ENCODE results near the gene NEK8.
A peak's percentile ranks its signal among the peaks of the same experiment; 100 is the strongest.

The NEK8 gene

DNA sequence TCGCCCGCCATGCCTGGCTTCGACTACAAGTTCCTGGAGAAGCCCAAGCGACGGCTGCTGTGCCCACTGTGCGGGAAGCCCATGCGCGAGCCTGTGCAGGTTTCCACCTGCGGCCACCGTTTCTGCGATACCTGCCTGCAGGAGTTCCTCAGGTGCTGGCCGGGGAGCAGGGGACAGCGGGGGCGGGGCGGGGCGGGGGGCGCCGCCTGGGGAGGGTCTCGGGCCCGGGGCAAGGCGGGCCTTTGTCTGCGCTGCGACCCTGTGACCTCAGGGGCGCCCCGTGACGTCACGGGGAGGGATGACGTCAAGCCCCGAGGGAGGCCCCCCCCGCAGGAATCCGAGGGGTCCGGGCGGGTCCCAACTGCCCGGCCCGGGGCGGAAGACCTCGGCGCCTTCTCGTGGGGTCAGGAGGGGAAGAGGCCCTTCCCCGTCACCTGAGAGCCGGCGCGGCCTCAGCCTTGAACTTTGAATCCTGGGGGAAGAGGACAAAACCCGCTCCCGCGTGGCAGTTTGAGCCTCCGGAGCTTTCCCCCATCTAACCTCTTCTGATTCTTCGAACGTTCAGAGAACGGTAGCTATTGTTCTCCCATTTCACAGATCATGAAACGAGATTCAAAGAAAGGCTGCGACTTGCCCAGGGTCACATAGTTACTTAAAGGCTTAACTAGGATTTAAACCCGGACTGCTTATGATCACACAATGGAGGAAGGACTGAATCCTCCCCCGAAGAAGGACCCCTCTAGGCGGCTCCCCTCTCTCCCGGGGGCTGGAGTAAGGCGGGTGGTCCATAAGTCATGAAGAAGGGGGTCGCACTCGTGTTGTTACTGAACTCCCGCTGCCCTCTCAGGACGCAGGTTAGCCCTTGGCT lies 15.8 kb downstream of the NEK8 start:
- peak in 1 of 2 donors; percentile 65 for DNase-seq (ENCODE audit: low read depth in 1 of 2, low spot score in 1 of 2)

GRCh38 chr17:28744972-28745785 lies 16.6 kb downstream of the NEK8 start:
- no peak for DNase-seq (ENCODE audit: low read depth in 1 of 2, low spot score in 1 of 2)

GRCh38 chr17:28745786-28746411 lies 17.3 kb downstream of the NEK8 start:
- no peak for DNase-seq (ENCODE audit: low read depth in 1 of 2, low spot score in 1 of 2)

- DNase-seq (ENCODE audit: low read depth in 1 of 2, low spot score in 1 of 2): no peak
Observed at GRCh38 chr17:28746611-28747050, 18.0 kb downstream of the NEK8 start.

- no peak for DNase-seq (ENCODE audit: low read depth in 1 of 2, low spot score in 1 of 2)
Observed at GRCh38 chr17:28747051-28747691, 18.6 kb downstream of the NEK8 start.

DNA sequence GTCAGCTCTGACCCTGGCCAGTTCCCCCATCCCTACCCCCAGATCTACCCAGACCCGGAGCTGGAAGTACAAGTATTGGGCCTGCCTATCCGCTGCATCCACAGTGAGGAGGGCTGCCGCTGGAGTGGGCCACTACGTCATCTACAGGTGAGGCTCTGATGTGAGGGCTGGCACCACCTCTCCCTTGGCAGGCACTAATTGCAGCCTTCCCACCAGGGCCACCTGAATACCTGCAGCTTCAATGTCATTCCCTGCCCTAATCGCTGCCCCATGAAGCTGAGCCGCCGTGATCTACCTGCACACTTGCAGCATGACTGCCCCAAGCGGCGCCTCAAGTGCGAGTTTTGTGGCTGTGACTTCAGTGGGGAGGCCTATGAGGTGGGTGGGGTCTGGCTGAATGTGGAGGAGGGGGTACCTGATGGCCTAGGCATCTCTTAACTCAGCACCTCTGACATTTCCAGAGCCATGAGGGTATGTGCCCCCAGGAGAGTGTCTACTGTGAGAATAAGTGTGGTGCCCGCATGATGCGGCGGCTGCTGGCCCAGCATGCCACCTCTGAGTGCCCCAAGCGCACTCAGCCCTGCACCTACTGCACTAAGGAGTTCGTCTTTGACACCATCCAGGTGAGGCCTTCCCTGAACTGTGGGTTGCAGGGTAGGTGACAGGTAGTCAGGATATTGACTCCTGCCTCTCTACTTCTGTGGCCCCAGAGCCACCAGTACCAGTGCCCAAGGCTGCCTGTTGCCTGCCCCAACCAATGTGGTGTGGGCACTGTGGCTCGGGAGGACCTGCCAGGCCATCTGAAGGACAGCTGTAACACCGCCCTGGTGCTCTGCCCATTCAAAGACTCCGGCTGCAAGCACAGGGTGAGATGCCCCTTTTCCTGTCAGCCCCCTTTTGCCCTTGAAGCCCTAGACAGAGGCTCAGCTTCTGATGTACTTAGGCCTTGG lies 19.5 kb downstream of the NEK8 start:
- no peak for DNase-seq (ENCODE audit: low read depth in 1 of 2, low spot score in 1 of 2)

GRCh38 chr17:28748852-28749515 lies 20.4 kb downstream of the NEK8 start:
- no peak for DNase-seq (ENCODE audit: low read depth in 1 of 2, low spot score in 1 of 2)

DNA sequence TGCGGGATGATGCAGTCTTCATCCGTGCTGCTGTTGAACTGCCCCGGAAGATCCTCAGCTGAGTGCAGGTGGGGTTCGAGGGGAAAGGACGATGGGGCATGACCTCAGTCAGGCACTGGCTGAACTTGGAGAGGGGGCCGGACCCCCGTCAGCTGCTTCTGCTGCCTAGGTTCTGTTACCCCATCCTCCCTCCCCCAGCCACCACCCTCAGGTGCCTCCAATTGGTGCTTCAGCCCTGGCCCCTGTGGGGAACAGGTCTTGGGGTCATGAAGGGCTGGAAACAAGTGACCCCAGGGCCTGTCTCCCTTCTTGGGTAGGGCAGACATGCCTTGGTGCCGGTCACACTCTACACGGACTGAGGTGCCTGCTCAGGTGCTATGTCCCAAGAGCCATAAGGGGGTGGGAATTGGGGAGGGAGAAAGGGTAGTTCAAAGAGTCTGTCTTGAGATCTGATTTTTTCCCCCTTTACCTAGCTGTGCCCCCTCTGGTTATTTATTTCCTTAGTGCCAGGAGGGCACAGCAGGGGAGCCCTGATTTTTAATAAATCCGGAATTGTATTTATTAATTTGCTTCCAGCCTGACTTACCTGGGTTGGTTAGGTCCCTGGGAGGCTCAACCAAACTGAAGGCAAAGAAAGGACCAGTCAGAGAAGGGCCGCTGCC lies 21.1 kb downstream of the NEK8 start:
- DNase-seq (ENCODE audit: low read depth in 1 of 2, low spot score in 1 of 2): no peak

- peak; percentile 74 to 85 for DNase-seq (ENCODE audit: low read depth in 1 of 2, low spot score in 1 of 2)
Observed at GRCh38 chr17:28750178-28751047, 21.8 kb downstream of the NEK8 start.

- no peak for DNase-seq (ENCODE audit: low read depth in 1 of 2, low spot score in 1 of 2)
Observed at GRCh38 chr17:28751600-28752366, 23.2 kb downstream of the NEK8 start.

DNA sequence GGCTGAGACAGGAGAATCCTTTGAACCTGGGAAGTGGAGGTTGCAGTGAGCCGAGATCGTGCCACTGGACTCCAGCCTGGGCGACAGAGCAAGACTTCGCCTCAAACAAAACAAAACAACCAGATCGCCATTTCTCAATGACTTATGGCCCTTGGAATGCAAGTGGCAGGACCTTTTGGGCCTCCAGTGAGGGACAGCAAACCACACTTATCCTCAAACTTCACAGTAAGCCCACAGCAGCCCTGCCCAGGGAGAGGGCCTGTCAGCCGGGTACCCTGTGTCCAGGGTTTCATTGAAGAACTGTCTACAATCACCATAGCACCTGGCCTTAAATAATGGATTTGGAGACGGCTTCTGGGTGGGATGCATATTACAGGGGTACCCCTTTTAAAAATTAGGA lies 26.9 kb downstream of the NEK8 start:
- DNase-seq (ENCODE audit: low read depth in 1 of 2, low spot score in 1 of 2): no peak

GRCh38 chr17:28756049-28756804 lies 27.6 kb downstream of the NEK8 start:
- DNase-seq (ENCODE audit: low read depth in 1 of 2, low spot score in 1 of 2): no peak

- no peak for DNase-seq (ENCODE audit: low read depth in 1 of 2, low spot score in 1 of 2)
Observed at GRCh38 chr17:28758411-28759121, 30.0 kb downstream of the NEK8 start.

DNA sequence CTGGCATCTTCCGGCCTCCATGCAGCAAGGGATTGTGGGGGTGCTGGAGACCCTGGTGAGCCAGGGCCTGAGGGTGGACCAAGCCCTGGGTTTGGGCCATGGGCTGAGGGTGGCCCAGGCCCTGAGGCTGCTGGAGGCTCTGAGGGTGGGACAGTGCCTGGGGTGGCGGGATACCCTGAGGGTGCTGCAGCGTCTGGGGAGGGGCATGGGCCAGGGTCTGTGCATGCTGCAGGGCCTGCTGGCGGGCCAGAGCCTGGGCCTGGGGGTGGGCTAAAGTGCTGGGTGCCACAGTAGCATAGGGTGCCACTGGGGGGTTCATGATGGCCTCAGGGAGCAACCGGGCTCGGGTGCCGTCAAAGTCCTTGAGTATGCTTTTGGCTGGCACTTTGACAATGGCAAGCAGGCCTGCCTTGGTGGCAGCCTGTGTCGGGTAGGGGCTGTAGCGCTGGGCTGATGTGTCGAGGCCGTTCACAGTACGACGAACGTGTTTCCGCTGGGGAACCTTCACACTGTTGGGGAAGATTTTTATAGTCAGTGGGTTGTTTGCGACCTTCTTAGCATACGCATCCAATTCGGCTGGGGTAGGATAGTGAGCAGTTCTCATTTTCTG lies 30.8 kb downstream of the NEK8 start:
- no peak for DNase-seq (ENCODE audit: low read depth in 1 of 2, low spot score in 1 of 2)

All from activated CD4-positive, alpha-beta T cell treated with anti-CD3 and anti-CD28 coated beads, Interleukin-2, amount 50 U/mL, for 24 hours (primary cell).